SKM-1 (cell line): Measurements from ENCODE around the gene ESYT2.
"Not testable (repeated sequence)": the region's sequence is repeated elsewhere in the genome, so short reads cannot be mapped to it uniquely, and the experiment has no call there.

Experiments
- DNase-seq: peaks from one replicate; lab custom pipeline; 2025; ENCODE audit not compliant: unreplicated experiment; lab: John Stamatoyannopoulos, UW

Gene ESYT2

DNA sequence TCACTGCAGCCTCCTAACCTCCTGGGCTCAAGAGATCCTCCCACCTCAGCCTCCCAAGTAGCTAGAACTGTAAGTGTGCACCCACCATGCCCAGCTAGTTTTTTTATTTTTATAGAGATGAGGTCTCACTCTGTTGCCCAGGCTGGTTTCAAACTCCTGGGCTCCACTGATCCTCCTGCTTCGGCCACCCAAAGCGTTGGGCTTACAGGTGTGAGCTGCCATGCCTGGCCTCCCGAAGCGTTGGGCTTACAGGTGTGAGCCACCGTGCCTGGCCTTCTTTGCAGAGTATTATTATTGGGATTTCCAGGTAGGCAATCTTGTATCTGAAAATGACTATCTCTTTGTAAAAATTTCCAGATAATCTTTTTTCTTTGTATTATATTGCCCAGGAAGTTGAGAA lies 101.6 kb downstream of the ESYT2 start:
- DNase-seq: no peak

DNA sequence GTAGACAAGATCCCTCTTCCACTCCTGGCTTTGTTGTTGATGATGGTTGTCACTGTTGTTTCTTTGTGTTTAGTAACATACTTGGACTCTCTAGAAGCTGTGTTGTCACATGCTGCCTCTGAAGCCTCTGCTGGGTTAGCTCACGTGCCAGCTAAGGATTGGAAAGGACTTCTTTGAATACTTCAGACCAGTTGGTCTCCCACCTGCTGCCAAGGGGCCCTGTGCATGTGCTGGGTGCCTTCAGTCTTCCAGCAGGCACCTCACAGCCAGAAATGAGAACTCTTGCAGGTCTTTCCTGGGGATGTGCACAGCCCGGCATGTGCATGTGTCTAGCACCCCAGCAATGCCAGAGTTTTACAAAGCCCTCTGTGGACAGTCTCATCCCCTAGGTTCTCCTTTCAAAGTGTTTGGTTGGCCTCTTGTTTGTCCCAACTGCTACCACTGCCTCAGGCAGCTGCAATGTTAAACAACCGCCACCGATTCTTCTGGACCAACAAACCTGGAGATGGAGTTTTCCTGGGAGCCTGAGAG lies 103.0 kb downstream of the ESYT2 start:
- DNase-seq: no peak

DNA sequence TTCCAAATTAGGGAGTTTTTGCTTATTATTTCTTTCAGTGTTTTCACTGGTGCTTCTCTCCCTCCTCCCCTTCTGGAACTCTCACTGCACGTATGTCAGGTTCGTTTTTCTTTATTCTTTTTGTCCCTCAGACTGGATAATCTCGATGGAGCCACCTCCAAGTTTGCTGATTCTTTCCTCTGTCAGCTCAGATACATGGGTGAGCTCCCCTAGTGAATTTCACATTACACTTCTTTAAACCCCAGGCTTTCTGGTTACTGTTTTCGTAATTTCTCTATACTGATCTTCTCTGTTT lies 103.9 kb downstream of the ESYT2 start:
- no peak for DNase-seq

DNA sequence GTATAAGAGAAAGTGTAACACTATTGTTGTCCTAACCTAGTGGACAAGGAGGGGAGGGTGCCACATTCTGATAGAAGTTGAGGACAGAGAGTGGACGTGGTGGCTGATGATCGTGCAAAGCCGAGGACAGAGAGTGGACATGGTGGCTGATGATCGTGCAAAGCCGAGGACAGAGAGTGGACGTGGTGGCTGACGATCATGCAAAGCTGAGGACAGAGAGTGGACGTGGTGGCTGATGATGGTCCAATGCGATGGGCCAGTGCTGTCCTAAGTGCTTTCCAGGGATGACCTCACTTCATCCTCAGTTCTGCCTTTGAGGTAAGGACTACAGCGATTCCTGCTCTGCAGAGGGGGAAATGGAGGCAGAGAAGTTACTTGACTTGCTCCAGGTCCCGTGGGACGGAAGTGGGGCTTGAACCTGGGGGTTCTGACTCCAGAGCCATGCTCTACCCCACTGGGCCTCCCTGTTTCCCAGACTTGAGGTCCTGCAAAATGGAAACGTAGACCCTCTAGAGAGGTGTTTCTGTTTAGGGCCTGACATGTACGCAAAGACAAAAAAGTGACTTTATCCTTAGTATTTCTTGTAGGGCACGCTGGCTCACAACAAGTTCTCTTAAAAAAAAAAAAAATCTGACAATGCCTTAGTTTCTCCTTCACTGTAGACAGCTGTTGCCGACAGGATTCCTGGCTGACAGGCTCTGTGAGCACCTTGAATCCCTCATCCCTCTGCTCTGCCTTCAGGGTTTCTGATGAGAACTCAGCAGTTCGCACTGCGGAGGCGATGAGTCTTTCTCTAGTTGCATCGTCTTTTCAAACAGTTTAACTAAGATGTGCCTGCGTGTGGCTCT lies 104.4 kb downstream of the ESYT2 start:
- no peak for DNase-seq

DNA sequence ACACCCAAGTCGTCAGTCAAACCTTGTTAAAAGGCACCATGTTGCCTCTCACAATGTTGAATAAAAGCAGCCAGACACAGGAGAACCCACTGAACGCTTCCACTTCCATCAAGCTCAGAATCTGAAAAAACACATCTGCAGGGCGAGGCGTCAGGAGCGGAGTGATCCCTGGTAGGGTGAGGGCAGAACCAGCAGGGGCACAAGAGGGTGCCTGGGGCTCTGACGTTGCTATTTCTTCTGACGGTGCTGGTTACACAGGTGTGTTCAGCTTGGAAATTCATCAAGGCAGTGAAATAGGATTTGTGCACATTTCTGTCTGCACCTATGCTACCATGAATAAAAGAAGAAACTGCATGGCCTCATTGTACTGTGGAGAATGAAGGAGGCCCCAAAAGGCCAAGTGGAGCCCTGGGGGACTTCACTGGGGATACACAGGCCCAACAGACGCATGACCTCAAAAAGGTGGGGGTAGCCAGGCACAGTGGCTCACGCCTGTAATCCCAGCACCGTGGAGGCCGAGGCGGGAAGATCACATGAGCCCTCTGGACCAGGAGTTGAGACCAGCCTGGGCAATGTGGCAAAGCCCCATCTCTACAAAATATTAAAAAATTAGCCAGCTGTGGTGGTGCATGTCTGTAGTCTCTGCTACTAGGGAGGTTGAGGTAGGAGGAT lies 105.5 kb downstream of the ESYT2 start:
- no peak for DNase-seq

DNA sequence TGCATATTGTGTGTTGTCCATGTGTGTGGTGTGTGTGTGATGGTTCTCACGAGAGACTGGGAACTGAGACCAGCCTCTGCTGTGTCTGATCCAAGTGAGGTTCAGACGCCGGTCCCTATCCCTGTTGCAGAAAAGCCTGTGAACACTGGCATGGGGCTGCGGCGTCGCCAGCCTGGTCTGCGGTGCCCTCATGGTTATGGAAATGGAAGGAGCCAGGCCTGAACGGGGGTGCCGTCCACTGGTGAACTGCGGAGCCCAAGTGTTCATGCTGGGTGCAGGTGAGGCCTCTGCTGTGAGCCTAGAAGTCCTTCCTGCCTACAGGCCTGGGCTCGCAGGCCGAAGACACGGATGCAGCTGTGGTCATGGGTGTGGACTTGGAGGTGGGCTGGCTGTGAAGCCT lies 106.0 kb downstream of the ESYT2 start:
- DNase-seq: no peak

DNA sequence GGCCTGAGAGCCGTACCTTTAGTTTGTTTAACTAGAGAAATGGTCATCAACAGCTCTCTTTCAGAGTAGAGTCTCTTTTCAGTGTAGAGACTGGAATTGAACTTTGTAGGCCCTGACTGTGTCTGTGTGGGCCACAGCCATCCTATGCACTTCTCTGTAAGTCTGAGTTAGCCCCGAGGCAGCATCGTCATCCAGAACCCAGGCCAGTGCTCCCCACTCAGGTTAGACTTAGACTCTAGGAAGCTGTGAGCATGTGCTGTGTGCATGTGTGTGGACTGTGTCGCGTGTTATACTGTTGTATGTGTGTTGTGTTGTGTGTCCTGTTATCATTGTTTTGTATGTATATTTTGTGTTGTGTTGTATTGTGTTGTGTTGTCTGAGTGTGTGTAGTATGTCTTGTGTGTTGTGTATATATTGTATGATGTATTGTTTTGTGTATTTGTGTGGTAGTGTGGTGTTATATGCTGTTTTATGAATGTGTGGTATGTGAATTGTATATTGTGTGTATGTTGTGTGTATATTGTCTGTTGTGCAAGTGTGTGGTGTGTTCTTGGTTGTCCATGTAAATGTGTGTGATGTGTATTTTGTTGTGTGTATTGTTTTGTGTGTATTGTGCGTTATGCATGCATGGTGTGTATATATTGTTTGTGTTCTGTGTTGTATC lies 106.6 kb downstream of the ESYT2 start:
- no peak for DNase-seq

DNA sequence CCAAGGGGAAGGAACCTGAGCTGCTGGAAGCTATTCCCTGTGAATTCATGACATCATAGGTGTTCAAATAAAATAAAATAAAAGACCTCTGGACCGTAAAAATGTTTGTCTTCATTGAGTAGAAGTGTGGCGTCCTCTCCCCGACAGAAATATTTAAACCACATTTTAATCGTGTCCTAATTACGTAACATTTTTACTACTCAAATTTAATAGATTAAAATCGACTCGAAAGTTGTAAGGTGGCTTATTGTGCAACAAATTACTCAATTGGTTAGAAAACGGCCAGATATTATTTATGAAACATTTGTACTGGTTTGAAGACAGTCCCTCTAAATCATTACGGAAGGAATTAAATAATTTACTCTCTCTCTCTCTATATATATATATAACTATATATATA lies 109.2 kb downstream of the ESYT2 start:
- no peak for DNase-seq

DNA sequence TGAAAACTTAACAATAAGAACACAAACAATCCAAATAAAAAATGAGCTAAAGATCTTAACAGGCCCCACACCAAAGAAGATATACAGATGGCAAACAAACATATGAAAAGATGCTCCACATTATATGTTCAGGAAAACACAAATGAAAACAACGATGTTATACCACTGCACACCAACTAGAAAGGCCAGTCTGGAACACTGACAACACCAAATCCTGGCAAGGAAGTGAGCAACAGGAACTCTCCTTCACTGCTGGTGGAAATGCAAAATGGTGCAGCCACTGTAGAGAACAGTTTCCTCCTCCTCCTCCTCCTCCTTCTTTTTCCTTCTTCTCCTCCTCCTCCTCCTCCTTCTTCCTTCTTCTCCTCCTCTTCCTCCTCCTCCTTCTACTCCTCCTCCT lies 112.5 kb downstream of the ESYT2 start:
- no peak for DNase-seq

DNA sequence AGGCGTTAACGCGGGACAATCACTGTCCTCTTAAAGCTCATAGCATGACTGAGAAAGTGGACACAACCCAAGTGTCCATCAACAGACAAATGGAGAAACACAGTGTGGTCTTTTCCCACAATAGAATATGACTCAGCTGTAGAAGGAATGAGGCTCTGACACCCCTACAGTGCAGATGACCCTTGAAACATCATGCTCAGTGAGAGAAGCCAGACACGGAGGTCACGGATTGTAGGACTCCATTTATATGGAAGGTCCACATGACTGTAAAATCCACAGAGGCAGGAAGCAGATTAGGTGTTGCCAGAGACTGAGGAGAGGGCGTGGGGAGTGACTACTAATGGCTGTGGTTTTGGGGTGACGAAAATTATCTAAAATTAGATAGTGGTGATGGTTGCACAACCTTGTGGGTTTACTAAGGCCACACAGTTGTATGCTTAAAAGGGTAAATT lies 118.6 kb downstream of the ESYT2 start:
- peak; percentile 57 for DNase-seq

DNA sequence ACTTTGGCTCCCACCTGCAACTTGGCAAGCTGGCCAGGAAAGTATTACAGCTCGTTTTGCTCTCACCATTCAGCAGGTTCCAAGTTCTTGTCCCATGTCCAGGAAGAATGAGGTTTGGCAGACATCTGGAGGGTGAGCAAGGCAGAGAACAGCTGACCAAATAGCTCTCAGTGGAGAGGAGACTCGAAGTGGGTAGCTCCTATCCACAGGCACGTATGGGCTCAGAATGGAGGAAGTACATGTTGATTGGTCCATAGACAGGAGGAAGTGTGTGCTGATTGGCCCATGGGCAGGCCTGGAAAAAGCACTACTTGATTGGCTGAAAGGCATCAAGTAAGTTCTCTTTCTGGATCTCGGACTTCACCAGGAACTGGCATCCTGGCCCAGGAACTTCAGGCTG lies 121.7 kb downstream of the ESYT2 start:
- no peak for DNase-seq

DNA sequence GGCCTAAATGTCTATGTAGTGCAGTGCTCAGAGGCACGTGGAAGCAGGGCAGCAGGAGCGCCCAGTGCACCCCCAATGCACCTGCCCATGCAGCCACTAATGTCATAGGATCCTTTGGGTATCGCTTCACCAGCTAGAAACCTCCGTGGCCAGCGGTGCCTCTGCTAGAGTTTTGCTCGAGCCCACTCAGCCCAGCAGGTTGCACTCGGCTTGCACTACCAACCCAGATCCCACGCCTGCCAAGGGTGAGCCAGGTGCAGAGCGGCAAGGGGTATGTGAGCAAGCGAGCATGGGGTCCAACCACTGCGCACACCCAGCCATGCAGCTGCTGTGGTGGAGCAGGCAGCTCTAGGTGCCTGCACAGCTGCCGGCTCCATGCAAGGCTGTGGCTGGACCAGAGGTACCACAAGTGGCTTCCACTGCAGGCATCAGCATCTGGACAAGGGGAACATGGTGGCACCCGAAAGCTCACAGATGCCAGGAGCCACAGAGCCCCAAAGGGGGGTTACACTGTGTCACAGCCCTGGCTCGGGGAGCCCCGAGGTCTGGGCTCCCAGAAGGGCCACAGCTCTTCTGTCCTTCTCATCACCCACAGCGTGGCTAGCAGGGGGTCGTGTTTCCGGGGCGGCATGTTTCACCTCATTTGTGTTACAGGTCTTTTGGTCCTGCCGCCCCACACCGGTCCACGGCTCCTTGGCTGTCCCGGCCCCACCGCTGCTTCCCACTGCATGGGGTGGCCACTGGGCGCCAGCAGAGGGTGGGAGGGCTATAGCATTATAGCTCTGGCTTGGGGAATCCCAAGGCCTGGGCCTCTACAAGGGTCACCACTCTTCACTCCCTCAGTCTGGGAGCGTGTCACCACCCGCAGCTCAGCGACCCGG lies 122.4 kb downstream of the ESYT2 start:
- DNase-seq: no peak

DNA sequence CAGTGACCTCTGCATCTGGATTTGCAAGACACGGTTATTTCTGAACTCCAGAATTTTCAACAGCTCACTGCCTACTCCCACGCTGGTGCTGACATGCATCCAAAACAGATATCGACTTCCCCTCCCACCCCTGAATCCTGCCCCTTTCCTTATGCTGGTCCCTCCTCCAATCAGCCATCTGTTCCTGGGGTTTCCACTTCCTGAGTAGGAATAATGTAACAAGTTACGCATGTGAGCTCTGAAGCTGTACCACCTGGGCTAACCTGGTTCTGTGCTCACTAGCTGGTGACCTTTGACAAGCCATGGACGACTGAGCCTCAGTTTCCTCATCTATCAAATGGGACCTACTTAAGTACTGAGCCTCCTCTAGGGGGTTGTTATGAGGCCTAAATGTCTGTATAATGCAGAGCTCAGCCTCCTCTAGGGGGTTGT lies 123.0 kb downstream of the ESYT2 start:
- no peak for DNase-seq

DNA sequence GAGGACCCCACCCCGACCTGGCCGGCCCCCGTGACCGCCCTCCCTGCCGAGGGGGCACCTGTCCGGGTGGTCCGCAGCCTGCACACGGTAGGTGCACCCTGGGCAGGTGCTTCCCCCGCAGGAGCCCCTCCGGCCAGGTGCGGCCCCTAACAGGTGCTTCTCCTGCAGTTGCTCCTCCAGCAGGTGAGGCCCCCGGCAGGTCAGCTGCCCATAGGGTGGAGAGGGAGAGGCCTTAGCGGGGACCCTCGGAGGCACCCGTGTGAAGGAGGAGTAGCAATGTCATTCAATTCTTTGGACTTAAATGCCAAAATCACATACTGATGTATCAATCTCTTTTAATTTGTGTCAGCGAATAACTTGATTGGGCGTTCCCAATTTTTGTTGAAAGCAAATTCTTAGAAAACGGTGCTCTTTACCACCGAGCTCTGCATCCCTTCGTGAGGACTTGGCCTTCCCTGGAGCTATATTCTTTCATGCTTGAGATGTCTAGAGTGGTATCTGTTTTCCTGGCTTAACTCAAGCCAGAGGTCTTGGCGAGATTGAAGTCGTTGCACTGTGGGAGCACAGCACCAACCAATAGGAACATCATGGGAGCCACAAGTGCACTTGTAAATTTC lies 124.0 kb downstream of the ESYT2 start:
- DNase-seq: no peak

DNA sequence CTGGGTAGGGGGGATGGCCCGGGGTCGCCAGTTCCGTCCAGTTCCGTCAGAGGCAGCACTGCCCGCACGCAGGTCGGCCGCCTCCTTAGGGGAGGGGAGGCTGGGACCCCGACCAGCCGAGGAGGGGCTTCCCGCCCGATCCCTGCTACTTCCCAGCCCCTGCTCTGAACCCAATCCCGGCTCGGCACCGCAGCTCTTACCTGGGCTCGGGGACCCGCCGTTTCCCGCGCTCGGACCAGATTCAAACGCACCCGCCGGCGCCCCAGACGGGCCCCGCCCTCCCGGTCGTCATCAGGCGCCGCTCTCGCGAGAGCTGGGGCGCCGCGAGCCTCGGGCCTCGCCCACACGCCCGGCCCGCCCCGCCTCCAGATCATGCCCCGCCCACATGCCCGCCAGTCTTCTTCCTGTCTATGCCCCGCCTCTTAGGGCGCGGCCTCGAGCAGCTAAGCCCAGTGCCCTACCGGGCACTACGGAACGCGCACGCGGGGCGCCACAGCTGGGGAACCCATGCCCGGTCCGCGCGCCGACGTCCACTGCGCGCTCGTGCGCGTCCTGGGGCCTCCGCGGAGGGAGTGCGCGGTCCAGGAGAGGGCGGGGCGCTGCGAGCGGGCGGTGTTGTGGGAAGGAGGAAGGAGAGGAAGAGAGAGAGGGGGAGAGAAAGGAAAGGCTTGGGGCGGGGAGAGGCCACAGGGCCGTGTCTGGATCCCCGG lies 124.6 kb downstream of the ESYT2 start, which contains the start of gene NCAPG2:
TSS of gene NCAPG2 (minus strand) at position 281 of the 710 bp plus-strand sequence. CDS start 2,905 bp downstream, outside the sequence.
- DNase-seq: peak; percentile 84

DNA sequence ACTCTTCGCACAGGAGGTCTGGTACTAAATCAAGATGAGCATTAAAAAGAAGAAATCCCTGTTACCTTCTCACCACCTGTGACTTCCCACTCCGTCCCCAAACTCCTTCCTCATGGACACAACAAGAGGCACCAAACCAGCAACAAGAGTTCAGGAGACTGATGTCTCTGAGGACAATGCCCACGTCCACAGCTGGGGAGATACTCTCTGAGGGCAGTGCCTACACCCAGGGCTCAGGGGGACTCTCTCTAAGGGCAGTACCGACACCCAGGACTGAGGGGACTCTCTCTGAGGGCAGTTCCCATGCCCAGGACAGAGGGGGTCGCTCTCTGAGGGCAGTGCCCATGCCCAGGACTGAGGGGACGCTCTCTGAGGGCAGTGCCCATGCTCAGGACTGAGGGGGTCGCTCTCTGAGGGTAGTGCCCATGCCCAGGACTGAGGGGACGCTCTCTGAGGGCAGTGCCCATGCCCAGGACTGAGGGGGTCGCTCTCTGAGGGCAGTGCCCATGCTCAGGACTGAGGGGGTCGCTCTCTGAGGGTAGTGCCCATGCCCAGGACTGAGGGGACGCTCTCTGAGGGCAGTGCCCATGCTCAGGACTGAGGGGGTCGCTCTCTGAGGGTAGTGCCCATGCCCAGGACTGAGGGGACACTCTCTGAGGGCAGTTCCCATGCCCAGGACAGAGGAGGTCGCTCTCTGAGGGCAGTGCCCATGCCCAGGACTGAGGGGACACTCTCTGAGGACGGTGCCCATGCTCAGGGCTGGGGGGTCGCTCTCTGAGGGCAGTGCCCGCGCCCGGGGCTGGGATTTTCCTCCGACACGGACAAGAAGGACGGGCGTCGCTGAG lies 125.4 kb downstream of the ESYT2 start:
- DNase-seq: not testable (repeated sequence)

DNA sequence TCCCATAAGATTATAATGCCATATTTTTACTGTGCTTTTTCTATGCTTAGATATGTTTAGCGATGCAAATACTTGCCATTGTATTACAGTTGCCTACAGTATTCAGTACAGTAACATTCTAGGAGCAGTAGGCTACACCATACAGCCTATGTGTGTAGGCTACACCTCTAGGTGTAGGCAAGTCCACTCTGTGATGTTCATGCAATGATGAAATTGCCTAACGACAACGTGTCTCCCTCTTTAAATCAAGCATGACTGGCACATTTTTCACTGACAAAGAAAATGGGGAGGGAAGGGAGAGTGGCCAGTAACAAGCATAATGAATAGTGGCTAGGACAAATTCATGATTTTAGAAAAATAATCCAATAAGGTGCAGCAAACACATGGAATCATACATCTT lies 126.4 kb downstream of the ESYT2 start:
- DNase-seq: no peak

DNA sequence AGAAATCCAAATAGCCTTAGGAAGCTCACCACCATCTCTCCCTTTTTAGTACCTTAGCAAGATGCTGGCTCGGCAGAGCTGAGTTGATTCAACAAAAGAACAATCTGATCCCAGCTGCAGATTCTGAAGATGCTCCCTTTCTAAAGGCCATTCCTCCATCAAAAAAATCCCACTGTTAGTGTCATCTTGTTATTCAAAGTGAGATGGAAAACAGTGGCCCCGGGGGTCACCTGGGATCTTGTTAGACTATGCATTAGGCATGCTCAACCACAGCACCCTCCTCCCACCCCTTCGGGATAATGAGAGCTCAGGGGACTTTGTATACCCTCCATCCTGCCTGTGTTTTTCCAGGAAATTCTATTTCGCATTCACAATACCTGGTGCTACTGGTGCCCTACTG lies 127.1 kb downstream of the ESYT2 start:
- DNase-seq: no peak

DNA sequence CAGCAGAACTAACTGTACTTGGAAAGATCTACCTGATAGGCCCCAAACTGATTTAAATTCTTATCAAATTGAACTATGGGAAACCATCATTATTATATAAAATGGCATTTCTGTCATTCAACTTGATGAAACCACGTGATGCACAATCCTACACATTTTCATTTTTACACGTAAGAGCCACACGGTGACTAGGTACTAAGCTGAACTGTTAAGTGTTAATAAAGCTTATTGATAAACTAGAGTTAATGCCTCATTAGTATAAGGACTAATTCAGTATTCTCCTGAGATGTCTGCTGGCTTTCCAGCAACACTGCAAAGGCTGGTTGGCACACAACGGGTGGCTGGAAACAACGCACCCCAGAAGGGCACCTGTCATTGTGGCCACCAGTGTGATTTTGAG lies 129.3 kb downstream of the ESYT2 start:
- no peak for DNase-seq
